ENCODE measurements around the gene EIF4E1B.
"Not testable (repeated sequence)": the region's sequence is repeated elsewhere in the genome, so short reads cannot be mapped to it uniquely, and the experiment has no call there.

The EIF4E1B gene, protein sequence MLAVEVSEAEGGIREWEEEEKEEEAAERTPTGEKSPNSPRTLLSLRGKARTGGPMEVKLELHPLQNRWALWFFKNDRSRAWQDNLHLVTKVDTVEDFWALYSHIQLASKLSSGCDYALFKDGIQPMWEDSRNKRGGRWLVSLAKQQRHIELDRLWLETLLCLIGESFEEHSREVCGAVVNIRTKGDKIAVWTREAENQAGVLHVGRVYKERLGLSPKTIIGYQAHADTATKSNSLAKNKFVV

DNA sequence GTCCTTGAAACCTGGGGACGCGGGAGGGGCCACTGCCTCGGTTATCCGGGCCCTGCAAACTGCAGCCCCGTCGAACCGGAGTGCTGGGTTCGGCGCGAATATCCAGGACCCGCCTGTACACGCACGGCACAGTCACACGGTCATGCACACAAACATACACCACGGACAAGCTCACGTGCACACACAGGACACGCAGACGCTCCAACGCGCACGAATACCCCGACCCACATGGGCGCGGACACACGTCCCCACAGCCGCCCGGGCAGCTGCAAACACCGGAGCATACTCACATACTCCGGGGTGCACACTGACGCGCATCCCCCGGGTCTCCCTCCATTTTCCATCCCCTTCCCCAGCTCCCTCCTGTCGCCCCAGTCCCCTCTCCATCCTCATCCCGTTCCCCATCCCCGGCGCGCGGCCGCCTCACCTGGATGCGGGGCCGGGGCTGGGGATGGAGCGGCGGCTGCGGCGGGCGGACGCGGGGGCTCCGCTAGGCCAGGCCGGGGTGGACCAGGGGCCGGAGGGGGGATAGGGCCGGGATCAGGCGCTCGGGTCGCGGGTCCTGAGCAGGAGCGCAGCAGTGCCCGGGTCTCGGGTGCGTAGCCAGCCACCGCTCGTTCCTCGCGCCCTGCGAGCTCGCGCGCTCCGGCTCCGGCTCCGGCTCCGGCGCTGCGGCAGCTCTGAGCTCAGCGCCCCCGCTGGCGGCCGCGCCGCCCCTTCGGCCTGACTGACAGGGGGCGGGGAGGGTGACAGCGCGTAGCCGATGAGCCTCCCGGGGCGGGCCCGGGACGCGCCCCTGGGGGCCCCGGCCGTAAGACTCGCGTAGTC is at the start of gene EIF4E1B, which contains the start of gene SNCB:
EIF4E1B (plus strand) TSS at position 823 of the 828 bp plus-strand sequence. CDS start 12,113 bp downstream, outside the sequence.
SNCB (minus strand) TSS at position 682 of the 828 bp plus-strand sequence. CDS start 880 bp downstream, outside the sequence.
- DNase-seq, result peak; percentile 51

DNA sequence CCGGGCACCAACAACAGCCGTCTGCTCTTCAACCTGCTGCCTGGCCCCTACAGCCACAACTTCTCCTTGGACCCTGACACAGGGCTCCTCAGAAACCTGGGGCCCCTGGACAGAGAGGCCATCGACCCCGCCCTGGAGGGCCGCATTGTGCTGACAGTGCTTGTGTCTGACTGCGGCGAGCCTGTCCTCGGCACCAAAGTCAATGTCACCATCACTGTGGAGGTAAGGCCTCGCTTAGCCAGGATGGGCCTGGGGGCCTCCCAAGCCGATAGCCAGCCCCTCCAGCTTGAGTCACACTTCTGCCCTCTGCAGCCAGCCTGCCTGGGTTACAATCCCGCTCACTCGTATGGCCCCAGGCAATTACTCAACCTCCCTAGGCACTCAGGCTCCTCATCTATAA is 49.1 kb upstream of the EIF4E1B start:
- DNase-seq, result no peak

DNA sequence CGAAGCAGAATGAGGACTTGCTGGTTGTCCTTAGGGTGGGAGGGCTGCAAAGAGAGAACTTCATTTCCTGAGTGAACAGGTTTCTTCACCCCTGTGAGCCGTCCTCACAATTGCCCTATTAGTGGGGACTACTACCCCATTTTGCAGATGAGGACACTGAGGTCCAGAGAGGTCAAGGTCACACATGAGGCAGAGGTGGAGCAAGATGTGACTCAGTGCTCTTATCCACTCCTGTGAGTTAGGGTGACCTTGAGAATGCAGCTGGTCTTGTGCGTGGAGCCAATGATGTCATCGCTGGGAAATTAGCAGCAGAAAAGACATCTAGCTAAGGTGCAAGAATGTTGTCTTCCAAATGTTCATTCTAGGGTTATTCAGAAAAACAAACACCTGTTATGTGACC is 47.4 kb upstream of the EIF4E1B start:
- no peak for DNase-seq

DNA sequence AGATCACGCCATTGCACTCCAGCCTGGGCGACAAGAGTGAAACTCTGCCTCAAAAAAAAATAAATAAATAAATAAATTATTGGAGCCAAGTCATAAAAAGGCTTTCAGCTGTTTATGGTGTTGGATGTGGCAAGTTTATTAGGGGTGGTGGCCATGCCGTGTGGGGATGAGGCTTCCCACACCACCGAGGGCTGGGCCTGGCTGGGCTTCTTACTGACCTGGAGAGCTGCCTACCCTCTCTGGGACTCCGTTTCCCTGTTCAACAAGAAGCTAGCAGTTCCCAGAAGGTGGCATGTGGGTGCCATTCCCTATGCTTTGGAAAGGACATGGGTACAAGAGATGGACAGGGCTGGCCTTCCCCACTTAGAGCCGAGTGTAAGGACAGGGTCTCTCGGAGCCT is 43.1 kb upstream of the EIF4E1B start:
- DNase-seq, result no peak

DNA sequence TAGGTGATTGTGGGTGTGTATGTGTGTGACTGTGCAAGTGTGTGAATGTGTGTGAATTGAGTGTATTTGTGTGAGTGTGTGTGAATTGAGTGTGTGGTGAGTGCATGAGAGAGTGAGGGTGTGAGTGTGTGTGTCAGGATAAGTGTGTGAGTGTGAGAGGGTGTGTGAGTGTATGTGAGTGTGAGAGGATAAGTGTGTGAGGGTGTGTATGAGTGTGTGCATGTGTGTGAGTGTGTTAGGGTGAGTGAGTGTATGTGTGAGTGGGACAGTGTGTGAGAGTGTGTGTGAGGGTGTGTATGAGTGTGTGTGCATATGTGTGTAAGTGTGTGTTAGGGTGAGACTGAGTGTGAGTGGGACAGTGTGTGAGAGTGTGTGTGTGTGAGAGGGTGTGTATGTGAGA is 42.2 kb upstream of the EIF4E1B start:
- DNase-seq, result no peak

DNA sequence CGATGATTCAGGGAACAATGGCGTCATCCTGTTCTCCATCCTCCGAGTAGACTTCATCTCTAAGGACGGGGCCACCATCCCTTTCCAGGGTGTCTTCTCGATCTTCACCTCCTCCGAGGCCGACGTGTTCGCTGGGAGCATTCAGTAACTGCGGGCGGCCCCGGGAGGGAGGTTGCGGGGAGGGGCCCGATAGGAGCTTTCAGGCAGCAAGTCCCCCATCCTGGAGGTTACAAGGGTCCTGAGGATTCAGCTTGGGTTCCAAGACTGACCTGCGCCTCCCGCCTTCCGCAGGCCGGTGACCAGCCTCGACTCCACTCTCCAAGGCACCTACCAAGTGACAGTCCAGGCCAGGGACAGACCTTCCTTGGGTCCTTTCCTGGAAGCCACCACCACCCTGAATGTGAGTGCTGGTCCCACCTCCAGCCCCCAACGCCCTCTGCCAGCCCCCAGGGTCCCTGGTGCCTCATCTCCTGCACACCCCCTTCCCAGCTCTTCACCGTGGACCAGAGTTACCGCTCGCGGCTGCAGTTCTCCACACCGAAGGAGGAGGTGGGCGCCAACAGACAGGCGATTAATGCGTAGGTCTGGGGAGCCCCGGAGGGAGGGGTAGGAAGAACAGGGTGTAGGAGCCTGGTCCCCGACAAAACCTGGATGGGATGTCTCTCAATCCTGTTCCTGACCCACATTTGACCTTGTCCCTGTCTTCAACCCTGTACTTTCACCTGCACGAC is 41.3 kb upstream of the EIF4E1B start:
- DNase-seq, result no peak

DNA sequence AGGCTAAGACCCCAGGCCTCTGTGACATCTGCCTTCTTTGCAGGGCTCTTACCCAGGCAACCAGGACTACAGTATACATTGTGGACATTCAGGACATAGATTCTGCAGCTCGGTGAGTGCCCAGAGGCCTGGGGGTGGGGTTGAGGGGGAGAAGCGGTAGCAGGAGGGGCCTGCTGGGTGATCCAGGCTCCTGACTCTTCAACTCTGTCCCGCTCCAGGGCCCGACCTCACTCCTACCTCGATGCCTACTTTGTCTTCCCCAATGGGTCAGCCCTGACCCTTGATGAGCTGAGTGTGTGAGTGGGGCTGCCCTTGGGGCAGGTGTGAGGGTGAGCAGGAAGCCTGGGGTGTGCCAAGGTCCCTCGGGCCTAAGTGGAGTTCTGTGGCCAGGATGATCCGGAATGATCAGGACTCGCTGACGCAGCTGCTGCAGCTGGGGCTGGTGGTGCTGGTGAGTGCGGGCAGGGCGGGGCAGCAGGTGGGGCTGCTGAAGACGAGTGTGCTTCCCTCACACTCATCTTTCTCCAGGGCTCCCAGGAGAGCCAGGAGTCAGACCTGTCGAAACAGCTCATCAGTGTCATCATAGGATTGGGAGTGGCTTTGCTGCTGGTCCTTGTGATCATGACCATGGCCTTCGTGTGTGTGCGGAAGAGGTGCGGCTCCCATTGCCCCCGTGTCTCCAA is 40.3 kb upstream of the EIF4E1B start:
- no peak for DNase-seq

DNA sequence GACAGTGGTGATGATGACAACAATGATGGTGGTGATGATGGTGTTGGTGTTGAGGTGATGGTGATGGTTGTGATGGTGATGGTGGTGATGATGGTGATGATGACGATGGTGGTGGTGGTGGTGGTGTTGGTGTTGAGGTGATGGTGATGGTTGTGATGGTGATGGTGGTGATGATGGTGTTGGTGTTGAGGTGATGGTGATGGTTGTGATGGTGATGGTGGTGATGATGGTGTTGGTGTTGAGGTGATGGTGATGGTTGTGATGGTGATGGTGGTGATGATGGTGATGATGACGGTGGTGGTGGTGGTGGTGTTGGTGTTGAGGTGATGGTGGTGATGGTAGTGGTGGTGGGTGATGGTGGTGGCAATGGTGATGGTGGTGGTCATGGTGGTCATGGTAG is 38.8 kb upstream of the EIF4E1B start:
- DNase-seq, result not testable (repeated sequence)

DNA sequence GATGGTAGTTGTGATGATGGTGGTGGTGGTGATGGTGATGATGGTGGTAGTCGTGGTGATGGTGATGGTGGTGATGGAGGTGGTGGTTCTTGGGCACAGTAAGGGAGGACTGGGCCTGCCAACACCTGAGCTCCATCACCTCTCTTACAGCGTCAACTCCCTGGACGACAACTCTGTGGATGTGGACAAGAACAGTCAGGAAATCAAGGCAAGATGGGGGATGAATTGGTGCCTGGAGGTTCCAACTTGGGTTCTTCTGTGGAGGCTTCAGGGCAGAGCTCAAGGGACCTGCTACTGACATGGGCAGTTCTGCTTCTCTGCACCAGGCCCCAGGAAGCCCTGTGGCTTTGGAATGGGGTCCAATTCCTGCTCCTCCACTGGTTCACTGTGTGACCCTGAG is 37.9 kb upstream of the EIF4E1B start:
- no peak for DNase-seq

DNA sequence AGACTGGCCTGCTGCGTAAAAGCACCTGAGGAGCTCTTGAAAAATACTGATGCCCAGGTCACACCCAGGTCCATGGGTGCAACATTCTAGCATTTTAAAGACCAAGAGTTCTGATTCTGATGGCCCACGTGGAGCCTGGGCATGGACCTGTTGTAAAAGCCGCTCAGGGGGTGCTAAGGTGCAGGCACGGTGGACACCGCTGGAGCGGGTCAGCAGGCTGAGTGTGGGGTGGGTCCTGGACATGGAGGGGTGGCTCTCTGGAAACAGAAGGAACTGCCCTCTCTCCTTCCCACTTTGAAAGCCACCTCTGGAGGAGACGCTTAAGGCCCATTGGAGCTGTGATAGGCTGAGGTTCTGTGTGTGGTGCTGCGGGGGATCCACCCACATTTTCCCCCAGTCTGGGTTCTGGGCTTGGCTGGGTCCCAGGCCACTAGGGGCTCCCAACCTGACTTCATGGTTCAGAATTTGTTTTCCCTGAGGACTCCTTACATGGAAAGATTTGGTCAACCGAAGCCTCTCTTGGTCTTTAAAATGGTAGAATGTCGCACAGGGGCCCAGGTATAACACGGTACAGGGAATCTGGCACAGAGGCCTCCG is 37.1 kb upstream of the EIF4E1B start:
- no peak for DNase-seq

DNA sequence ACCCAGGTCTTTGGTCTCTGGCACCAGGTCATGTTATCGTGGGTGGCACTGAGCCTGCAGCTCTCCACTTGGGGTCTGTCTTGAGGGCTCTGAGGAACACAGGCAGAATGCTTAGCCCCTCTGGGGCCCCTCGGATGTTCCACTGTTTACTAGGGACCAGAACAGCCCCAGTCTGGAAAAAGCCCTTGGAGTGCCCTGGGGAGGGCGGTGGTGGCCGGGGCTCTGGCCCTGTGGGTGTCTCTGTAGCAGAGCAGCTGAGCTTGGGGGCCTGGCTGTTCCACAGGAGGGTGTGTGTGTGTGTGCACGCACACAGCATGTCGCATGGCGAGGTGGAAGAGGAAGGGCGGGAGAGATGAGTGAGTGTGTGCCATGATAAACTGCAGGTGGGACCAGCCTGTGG is 35.9 kb upstream of the EIF4E1B start:
- DNase-seq, result no peak

DNA sequence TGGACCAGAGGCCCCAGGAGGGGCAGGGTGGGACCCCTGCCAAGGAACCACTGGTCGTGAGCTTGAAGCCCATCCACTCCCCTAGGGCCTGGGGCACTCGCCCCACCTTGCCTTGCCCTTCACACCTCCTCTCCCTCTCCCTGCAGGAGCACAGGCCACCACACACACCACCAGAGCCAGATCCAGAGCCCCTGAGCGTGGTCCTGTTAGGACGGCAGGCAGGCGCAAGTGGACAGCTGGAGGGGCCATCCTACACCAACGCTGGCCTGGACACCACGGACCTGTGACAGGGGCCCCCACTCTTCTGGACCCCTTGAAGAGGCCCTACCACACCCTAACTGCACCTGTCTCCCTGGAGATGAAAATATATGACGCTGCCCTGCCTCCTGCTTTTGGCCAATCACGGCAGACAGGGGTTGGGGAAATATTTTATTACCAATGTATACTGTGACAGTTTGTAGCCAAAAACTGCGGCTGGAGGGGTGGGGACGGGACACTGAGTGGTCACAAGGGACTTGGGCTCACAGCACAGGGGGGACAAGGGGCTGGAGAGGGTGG is 35.0 kb upstream of the EIF4E1B start:
- DNase-seq, result no peak

DNA sequence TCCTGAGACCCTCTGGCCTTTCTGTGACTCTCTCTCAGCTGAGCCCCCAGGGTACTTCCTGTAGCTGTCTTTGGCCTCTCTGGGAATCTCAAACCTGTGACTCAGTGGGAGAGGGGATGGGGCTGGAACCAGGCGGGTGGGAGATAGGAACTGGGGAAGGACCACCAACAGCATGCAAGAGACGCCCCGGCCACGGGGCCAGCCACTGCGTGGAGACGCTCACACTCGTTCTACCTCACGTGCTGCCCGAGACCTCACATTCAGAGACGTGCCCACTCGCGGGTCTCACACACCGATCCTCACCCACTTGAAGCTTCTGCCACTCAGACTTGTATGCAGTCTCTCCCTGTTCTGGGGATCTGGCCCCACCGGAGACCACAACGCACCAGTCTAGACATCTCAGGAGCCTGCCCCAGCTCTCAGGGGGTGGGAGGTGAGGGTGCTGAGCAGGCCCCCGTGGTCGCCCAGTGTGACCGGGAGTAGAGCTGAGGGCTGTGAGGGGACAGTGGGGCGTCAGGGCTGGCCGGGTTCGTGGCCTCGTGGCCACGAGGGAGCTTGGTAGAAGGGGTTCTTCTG is 34.3 kb upstream of the EIF4E1B start:
- DNase-seq, result no peak

DNA sequence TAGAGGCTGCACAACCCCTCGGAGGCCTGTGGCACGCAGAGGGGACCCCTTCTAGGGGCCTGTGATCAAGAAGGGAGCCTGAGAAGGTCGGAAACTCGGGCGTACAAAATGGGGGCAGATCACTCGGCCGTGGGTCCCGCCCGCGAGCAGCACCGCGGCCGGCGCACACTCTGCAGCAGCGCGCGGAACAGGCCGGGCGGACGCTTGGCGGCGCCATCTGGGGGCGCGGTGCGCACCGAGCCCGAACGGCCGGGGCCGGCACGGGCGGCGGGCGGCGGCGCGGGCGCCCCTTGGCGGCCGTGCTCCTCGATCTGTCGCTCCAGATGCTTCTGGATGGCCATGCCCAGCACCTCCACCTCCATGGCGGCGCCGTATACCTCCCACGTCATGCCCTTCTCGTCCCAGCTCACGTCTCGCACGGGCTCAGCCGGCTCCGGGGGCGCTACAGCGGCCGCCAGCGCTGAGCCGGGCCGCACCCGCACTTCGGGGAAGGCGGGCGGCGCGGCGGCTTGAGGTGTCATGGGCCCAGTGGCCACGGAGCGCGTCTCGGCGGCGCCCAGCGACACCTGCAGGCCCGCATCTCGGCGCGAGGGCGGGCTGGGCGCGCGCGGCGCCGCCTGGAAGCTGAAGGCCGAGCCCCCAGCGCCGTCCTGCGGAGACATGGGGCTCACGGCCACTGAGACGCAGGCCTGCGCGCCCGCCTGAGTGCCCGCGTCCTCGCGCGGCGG is 33.6 kb upstream of the EIF4E1B start:
- peak; percentile 71 for DNase-seq

DNA sequence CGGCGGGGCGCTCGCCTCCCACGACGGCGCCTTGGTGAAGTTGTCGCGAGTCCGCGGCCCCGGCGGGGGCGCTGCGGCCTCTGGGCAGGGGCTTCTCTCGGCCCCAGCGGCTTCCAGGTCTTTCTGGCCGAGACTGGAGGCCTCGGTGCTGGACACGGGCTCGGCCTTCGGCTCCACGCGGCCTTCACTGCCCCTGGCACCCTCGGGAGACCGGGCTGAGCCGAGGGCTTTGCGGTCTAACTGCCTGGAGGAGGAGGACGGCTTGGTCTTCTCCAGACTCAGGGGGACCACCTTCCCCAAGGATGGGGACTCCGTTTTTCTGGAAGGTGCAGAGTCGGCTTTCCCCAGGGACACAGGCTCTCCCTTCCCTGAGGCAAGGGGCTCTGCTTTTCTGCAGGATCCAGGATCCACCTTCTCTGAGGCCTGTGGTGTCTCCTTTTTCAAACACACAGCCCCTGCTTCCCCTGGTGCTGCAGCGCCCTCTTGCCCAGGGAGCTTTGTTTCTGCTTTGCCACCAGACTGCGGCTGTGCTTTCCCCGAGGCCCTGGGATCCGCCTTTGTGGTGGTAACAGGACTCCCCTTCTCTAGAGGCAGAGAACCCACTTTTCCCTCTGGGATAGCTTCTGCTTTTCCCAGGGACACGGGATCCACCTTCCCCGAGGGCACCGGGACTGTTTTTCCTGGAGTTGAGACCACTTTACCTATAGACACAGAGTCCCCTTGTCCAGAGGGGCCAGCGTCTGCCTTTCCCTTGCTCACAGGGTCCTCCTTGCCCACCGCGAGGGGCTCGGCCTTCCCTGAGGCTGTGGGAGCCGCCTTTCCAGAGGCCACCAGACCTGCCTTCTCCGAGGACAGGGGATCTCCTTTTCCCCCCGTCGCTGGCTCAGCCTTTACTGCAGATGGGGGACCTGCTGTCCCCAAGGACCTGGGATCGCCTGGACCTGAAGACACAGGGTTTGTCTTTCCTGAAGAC is 32.8 kb upstream of the EIF4E1B start:
- DNase-seq, result no peak

DNA sequence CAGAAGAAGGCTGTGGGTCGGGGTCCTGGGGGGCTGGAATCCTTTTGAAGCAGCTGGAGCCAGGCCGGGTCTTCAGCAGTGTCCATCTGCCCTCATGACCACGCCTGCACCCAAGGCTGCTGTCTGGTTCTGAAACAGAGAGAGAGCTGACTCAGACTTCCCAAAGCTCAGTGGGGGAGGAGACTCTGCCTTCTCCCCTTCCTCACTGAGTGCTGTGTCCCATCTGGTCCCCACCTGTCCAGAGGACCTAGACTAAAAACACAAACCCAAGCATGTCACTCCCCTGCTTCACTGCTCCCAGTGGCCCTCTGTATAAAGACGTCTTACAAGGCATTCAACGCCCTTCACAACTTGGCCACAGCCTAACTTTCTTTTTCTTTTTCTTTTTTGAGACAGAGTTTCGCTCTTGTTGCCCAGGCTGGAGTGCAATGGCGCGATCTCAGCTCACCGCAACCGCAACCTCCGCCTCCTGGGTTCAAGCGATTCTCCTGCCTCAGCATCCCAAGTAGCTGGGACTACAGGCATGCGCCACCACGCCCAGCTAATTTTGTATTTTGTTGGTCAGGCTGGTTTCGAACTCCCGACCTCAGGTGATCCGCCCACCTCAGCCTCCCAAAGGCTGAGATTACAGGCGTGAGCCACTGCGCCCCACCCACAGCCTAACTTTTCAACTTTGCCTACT is 30.6 kb upstream of the EIF4E1B start:
- not testable (repeated sequence) for DNase-seq

DNA sequence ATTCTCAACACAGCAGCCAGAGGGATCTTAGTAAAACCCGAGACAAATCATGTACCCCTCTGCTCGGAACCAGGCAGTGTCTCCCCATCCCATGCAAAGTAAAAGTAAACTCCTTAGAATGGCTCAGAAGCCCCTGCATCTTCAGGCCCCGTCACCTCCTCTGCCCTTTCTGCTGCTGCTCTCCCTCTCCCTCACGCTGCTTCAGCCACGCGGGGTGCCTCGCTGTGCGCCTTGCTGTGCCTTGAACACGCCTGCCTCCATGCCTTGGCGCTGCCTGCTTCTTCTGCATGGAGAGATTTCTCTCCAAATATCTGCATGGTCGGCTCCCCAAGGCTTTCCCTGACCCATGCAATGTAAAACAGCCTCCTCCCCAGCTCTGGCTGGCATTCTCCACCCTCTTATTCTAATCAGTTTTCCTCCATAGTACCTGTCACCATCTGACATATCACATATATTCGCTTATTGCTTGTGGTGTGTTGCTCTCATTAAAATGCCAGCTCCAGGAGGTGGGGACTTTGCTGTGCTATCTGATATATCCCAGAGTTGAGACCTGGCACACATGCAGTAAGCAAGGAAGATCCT is 28.5 kb upstream of the EIF4E1B start:
- DNase-seq, result no peak

DNA sequence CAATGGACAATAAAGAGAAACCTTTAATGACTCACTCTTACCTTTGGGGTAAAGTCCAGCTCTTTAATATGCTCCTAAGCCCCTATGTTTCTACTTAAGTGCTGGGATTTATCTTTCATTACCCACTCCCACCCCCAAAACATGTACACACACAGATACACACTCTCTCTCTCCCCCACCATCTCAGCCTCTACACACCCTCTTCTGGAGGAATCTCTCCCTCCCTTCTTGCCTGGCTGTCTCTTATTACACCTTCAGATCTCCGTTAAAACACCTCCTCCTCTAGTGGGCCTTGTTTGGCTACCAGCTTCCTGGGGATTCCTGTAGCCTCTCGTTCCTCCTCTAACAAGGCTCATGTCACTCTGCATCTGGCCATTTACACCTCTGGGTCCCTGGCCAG is 27.4 kb upstream of the EIF4E1B start:
- no peak for DNase-seq

DNA sequence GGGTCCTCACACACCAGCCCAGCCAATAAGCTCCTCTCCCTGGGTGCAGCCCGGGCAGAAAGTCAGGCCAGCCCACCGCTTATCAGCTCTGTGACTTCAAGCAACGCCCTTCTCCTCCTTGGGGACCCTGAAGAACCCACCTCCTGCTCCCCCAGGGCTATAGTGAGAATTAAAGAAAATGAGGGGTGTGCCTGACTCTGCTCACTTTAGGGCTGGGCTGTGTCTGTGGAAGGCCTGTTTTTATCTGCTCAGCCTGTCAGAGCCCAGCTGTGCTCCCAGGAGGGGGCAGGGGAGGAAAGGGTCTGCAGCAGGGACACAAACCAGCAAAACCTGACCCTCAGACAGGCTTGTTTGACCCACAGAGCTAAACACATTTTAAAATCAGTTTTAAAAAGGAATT is 24.4 kb upstream of the EIF4E1B start:
- DNase-seq, result no peak

Data from CD4-positive, alpha-beta T cell treated with Interferon gamma for 1 hour (primary cell).